GM23338 (cell line): Measurements from ENCODE around the gene UBTD1. TPM values are rescaled to one million over a fixed set of nuclear protein-coding genes. Genes with fewer than 3 reads are reported as not detected.

Experiments
- ATAC-seq: fragments of 200-7000 bp; cut with Tn5 transposase; 3 replicates; pipeline ENCODE4 v1.9.1; 2020
- DNase-seq: peaks from one replicate; pipeline ENCODE4 v3.0.0-alpha.2; 2015; ENCODE audit warnings: low spot score
- H2AFZ ChIP-seq: fragments of 200-600 bp; sonication (generic); 2 replicates; pipeline ENCODE4 v1.8.0; 2016; ENCODE audit warnings: antibody characterized with exemption, mild to moderate bottlenecking, moderate library complexity
- H3F3A ChIP-seq: fragments of 200-600 bp; sonication (generic); replicated peaks from 2 replicates; pipeline ENCODE4 v1.8.0; 2017; ENCODE audit warnings: antibody characterized with exemption, mixed run types, low read depth
- H3K27ac ChIP-seq: fragments of 200-600 bp; sonication (generic); 2 replicates; pipeline ENCODE4 v1.6.1; 2016; ENCODE audit warnings: low read depth
- H3K27me3 ChIP-seq: fragments of 200-600 bp; sonication (generic); 2 replicates; pipeline ENCODE4 v1.8.0; 2016; ENCODE audit warnings: mild to moderate bottlenecking, mixed run types, moderate library complexity; ENCODE audit not compliant: insufficient read depth
- H3K36me3 ChIP-seq: fragments of 200-600 bp; sonication (generic); 2 replicates; pipeline ENCODE4 v1.8.0; 2016; ENCODE audit warnings: mild to moderate bottlenecking; ENCODE audit not compliant: insufficient read depth
- H3K4me1 ChIP-seq: fragments of 200-600 bp; sonication (generic); 2 replicates; pipeline ENCODE4 v1.8.0; 2016; ENCODE audit warnings: mild to moderate bottlenecking, moderate library complexity; ENCODE audit not compliant: insufficient read depth
- H3K4me2 ChIP-seq: fragments of 200-600 bp; sonication (generic); 2 replicates; pipeline ENCODE4 v1.7.1; 2017; ENCODE audit warnings: mixed run types
- H3K4me3 ChIP-seq: fragments of 200-600 bp; sonication (generic); 2 replicates; pipeline ENCODE4 v1.6.1; 2016; ENCODE audit warnings: mixed run types
- H3K79me2 ChIP-seq: fragments of 200-600 bp; sonication (generic); replicated peaks from 2 replicates; pipeline ENCODE4 v1.8.0; 2017; ENCODE audit warnings: mild to moderate bottlenecking; ENCODE audit not compliant: insufficient read depth
- H3K9me2 ChIP-seq: fragments of 200-600 bp; sonication (generic); 2 replicates; pipeline ENCODE4 v1.8.0; 2017; ENCODE audit not compliant: insufficient read depth
- H4K20me1 ChIP-seq: fragments of 200-600 bp; sonication (generic); replicated peaks from 2 replicates; pipeline ENCODE4 v1.8.0; 2017; ENCODE audit warnings: mild to moderate bottlenecking; ENCODE audit not compliant: insufficient read depth
- H3K27ac Mint-ChIP-seq: 2 replicates; pipeline ENCODE4 v1.8.0; 2020; ENCODE audit warnings: inconsistent platforms, mild to moderate bottlenecking, moderate library complexity, mixed read lengths
- H3K27me3 Mint-ChIP-seq: 3 replicates; pipeline ENCODE4 v1.8.0; 2022; ENCODE audit warnings: low read depth, mild to moderate bottlenecking, moderate library complexity, mixed read lengths, inconsistent platforms; ENCODE audit not compliant: insufficient read depth, poor library complexity
- H3K36me3 Mint-ChIP-seq: 3 replicates; pipeline ENCODE4 v1.8.0; 2021; ENCODE audit warnings: low read depth, mild to moderate bottlenecking, inconsistent platforms, moderate library complexity, mixed read lengths
- H3K4me1 Mint-ChIP-seq: 3 replicates; pipeline ENCODE4 v1.8.0; 2020; ENCODE audit warnings: mild to moderate bottlenecking, inconsistent platforms, mixed read lengths
- H3K4me3 Mint-ChIP-seq: 3 replicates; pipeline ENCODE4 v1.8.0; 2021; ENCODE audit warnings: moderate library complexity, mild to moderate bottlenecking, inconsistent platforms, mixed read lengths
- H3K9me3 Mint-ChIP-seq: 3 replicates; pipeline ENCODE4 v1.8.0; 2020; ENCODE audit warnings: moderate library complexity, mild to moderate bottlenecking, inconsistent platforms, mixed read lengths
- CREB1 ChIP-seq: fragments of 250-450 bp; sonication (Bioruptor Pico); IDR thresholded peaks from 2 replicates; pipeline ENCODE4 v1.5.0; 2020; ENCODE audit warnings: low read depth, mild to moderate bottlenecking, moderate library complexity
- CTCF ChIP-seq, 2 experiments: fragments of 200-600 bp in 1 of 2; sonication (generic) in 1 of 2; conservative IDR thresholded peaks; 2 replicates each; pipeline versions ENCODE4 v1.5.1 to v1.6.1; 2016 to 2017; ENCODE audit warnings: antibody characterized with exemption in 2 of 2, low read depth in 2 of 2, mild to moderate bottlenecking in 2 of 2, moderate library complexity in 1 of 2
- ETS1 ChIP-seq: IDR thresholded peaks from 2 replicates; pipeline ENCODE4 v1.6.1; 2016; ENCODE audit warnings: antibody characterized with exemption
- EZH2 ChIP-seq: fragments of 200-600 bp; sonication (generic); IDR thresholded peaks from one replicate; pipeline ENCODE4 v1.8.0; 2017; ENCODE audit warnings: antibody characterized with exemption, mild to moderate bottlenecking, low read depth; ENCODE audit not compliant: unreplicated experiment
- EZH2phosphoT487 ChIP-seq: fragments of 200-600 bp; sonication (generic); IDR thresholded peaks from one replicate; pipeline ENCODE4 v1.8.1; 2018; ENCODE audit warnings: antibody characterized with exemption; ENCODE audit not compliant: unreplicated experiment
- JUNB ChIP-seq: IDR thresholded peaks from one replicate; pipeline ENCODE4 v1.6.1; 2016; ENCODE audit warnings: antibody characterized with exemption; ENCODE audit not compliant: unreplicated experiment
- NANOG ChIP-seq: IDR thresholded peaks from 2 replicates; pipeline ENCODE4 v1.6.1; 2016; ENCODE audit warnings: antibody characterized with exemption, borderline replicate concordance
- POLR2AphosphoS5 ChIP-seq: IDR thresholded peaks from 2 replicates; pipeline ENCODE4 v1.6.1; 2016; ENCODE audit warnings: antibody characterized with exemption, low read depth
- REST ChIP-seq: IDR thresholded peaks from one replicate; pipeline ENCODE4 v1.6.1; 2018; ENCODE audit warnings: antibody characterized with exemption; ENCODE audit not compliant: unreplicated experiment
- STAT1 ChIP-seq: IDR thresholded peaks from one replicate; pipeline ENCODE4 v1.6.1; 2016; ENCODE audit warnings: antibody characterized with exemption; ENCODE audit not compliant: unreplicated experiment
- ZNF114 ChIP-seq: fragments of 250-450 bp; sonication (Bioruptor Pico); IDR thresholded peaks from 2 replicates; pipeline ENCODE4 v1.5.0; 2020; ENCODE audit warnings: mild to moderate bottlenecking, moderate library complexity
- ZNF331 ChIP-seq: fragments of 250-450 bp; sonication (Bioruptor Pico); IDR thresholded peaks from 2 replicates; pipeline ENCODE4 v1.5.0; 2020; ENCODE audit warnings: low read depth, mild to moderate bottlenecking, moderate library complexity
- ZNF462 ChIP-seq: fragments of 250-450 bp; sonication (Bioruptor Pico); IDR thresholded peaks from 2 replicates; pipeline ENCODE4 v1.5.0; 2020; ENCODE audit warnings: mild to moderate bottlenecking, moderate library complexity
- polyA plus RNA-seq: library from polyadenylated mRNA; unstranded; fragments of >200 nt; fragmentation: Nextera tagmentation; extraction: Ambion mirVana; gene quantifications from 2 replicates; pipeline ENCODE4 v1.2.1, GENCODE V29; 2016
- total RNA-seq: library from RNA; depleted of rRNA; stranded (reverse); fragments of >200 nt; shearing (Covaris generic); gene quantifications from 2 replicates; pipeline ENCODE4 v1.2.3, GENCODE V29; 2014

The UBTD1 gene
- total and polyA plus RNA-seq, 2 experiments from 2014 or later, result 17.3 to 29.0 TPM

DNA sequence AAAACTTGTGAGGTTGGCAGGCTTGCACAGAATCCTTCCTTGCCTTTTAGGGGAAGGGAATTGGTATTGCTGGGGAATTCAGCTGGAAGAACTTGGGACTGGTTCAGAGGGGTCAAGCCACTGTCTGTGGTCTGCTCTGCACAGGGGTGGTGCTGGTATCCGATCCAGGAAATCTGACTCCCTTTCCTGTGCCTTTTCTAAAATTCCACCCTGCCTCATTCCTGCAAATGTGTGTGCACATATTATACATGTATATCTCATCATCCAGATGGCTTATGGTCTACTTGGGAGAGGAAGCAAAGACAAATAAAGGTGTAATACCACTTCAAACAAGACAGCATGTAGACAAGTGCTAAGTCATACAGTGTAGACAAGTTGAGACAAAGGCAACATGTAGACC is 14.3 kb downstream of the UBTD1 start:
- Histone ChIP-seq H4K20me1 (peaks cover 34% of the 10 kb centered on the region), H3K4me2 (no peak overlapping the region), H3K27me3 (no peaks in the 10 kb centered on the region), H3K9me2 (no peaks in the 10 kb centered on the region), H3F3A (no peaks in the 10 kb centered on the region), H3K27ac (no peak overlapping the region), H2AFZ (no peak overlapping the region), H3K4me1 (peaks cover 22% of the 10 kb centered on the region), H3K4me3 (no peak overlapping the region), H3K79me2 (peaks cover 62% of the 10 kb centered on the region), H3K36me3 (no peaks in the 10 kb centered on the region)
- Mint-ChIP-seq H3K4me1 (peaks cover 27% of the 10 kb centered on the region), H3K27me3 (peaks cover 11% of the 10 kb centered on the region), H3K9me3 (no peaks in the 10 kb centered on the region), H3K27ac (peak overlapping the region; percentile 10), H3K4me3 (no peak overlapping the region), H3K36me3 (no peaks in the 10 kb centered on the region)
- ATAC-seq (no peak), DNase-seq (no peak)
- TF ChIP-seq EZH2 (no peak), CTCF (conservative IDR thresholded peaks at IDR 0.05; ENCODE audit: low read depth in 2 of 2) (no peak), REST (no peak), ZNF462 (CRISPR knock-in tag) (no peak), ZNF114 (CRISPR knock-in tag) (no peak), CREB1 (CRISPR knock-in tag) (no peak), ETS1 (no peak), STAT1 (no peak), ZNF331 (CRISPR knock-in tag) (no peak), EZH2phosphoT487 (no peak), JUNB (no peak), NANOG (no peak), POLR2AphosphoS5 (no peak)
